ENCODE measurements around the gene FCGR2B.
"Not testable (repeated sequence)": the region's sequence is repeated elsewhere in the genome, so short reads cannot be mapped to it uniquely, and the experiment has no call there.

The FCGR2B gene

DNA sequence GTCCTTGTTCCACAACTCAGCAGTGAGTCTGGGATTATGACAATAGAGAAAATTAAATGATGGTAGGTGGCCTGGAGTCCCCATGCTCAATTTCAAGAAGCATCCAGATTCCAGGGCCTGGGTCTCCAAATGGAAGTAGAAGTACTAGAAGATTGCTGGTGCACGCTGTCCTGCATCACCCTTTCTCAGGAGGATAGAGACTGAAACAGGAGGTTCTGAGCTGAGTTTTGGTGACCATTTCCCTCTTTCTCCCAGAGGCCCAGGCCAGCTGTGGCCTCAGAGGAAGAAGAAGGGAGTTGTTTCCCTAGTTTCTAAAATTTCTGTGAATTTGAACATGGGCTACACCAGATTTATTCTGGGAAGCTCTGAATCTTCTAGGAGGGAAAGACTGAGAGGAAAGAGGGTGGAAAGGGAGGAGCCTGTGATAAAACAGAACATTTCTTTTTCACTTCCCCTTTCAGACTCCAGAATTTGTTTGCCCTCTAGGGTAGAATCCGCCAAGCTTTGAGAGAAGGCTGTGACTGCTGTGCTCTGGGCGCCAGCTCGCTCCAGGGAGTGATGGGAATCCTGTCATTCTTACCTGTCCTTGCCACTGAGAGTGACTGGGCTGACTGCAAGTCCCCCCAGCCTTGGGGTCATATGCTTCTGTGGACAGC is at the start of gene FCGR2B:
Gene FCGR2B (plus strand): TSS at position 460 of the 656 bp plus-strand sequence. CDS start 99 bp downstream, at position 559.
- DNase-seq = not testable (repeated sequence)

DNA sequence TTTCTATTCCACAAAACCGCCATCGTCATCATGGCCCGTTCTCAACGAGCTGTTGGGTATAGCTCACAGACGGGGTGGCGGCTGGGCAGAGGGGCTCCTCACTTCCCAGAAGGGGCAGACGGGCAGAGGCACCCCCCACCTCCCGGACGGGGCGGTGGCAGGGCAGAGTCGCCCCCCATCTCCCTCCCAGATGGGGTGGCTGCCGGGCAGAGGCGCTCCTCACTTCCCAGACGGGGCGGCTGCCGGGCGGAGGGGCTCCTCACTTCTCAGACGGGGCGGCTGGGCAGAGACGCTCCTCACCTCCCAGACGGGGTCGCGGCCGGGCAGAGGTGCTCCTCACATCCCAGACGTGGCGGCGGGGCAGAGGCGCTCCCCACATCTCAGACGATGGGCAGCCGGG is 46.5 kb upstream of the FCGR2B start:
- DNase-seq = not testable (repeated sequence)

DNA sequence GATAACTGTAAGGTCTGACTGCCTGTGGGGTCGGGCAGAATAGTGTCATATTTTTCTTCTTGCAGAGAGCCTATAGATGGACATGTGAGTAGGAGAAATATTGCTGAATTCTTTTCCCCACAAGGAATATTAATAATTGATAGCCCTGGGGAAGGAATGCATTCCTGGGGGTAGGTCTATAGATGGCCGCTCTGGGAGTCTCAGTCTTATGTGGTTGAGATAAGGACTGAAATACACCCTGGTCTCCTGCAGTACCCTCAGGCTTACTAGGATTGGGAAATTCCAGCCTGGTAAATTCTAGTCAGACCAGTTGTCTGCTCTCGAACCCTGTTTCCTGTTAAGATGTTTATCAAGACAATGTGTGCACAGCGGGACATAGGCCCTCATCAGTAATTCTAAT is 44.4 kb upstream of the FCGR2B start:
- DNase-seq = not testable (repeated sequence)

DNA sequence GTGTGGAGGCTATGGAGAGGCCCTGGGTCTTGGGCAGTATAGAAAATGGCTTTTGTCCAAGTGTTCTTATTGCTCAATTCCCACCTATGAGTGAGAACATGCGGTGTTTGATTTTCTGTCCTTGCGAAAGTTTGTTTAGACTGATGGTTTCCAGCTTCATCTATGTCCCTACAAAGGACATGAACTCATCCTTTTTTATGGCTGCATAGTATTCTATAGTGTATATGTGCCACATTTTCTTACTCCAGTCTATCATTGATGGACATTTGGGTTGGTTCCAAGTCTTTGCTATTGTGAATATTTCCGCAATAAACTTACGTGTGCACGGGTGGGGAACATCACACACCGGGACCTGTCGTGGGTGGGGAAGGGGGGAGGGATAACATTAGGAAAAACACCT is 42.5 kb upstream of the FCGR2B start:
- not testable (repeated sequence) for DNase-seq

DNA sequence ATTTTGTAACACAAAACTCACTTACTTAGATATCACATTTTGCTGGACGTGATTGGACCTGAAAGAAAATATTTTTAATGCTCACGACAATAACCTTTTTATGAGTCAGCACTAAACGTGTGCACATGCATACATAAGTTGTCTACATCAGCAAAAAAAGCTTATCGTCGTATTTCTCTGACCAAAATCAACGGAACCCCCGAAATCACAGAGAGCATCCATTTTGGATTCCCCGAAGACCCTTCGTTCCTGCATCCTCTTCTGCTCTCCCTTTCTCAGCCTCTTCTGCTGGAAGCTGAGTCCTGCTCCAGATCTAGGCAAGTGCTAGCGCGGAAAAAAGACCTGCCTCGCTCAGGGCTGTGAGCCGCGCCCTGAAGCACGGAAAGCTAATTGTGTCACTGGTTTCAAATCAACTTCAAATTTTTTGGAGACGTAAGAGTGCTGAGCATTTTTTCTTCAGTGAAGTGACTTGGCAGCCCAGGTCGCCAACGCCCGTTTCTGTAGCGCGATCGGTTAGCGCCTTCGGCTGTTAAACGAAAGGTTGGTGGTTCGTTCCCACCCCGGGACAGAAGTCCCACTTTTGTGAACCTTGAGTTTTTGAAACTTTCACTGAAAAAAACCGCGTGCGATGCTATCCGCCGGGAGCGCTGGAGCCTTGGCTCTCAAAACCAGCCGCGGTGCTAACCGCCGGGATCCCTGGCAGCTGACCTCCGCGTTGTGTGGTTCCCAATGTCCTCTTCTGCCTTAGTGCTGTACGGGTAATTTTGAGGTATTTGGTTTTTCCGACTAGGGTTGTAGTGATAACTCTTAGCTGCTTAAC is 41.6 kb upstream of the FCGR2B start:
- DNase-seq = not testable (repeated sequence)

DNA sequence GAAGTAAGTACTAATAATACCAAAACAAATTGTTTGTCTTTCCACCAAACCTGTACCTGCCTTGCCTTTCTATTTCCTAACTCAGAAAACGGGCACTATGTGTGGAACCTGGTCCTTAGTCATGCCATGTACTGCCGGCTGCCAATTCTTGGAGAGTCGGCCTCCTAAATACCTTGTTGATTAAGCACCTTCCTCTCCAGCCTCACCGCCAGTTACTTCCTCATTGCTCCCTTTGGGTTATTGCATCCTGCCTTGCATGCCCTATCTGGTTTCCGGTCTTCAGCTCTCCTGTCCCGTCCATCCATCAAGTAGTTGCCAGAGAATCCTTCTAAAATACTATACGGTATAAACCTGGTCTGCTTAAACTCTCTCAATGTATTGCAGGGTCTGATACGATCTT is 40.9 kb upstream of the FCGR2B start:
- not testable (repeated sequence) for DNase-seq

DNA sequence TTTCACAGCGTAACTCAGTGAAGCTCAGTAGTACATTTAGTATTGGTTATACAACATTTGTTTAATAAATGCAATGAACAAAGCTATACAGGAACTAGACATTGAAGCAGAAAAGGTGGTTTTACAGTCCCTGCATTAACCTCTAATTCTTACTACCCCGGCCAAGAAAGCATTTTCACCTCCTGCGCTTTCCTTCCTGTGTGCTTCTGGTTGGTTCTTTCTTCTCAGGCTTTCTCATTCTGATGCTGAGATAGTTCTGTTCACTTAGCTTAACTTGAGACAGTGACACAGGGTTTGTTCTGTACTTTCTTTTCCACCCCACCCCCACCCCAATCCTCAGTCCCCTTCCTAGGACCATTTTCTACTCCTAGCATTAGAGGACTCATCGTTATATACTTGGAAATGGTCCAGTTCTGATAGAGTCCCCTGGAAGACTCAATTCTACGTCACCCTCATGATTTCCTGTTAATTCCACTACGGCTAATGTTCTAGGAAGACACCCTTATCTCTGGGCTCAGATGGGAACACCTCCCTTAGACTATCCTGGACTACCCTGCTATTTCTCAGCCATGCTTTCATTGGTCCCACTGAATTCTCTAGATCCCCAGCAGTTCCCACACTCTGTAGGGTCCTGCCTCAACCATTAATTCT is 39.4 kb upstream of the FCGR2B start:
- not testable (repeated sequence) for DNase-seq

DNA sequence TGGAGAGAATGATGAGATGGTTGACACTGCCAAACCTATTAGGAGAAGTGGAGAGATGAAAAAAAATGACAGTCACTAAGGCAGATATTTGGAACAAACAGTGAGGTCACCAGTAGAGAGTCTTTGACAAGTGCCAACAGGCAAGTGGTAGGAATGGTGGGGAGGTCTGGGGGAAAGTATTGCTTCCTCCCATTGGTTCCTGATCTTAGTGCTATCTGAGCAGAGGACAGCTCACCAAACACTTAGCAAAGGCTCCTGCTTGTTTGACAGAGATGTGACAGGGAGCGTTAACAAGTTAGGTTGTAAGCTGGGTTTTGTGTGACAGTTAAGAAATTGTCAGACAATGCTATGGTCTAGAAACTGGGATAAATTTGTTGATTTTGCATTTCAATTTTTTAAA is 38.3 kb upstream of the FCGR2B start:
- DNase-seq = not testable (repeated sequence)

DNA sequence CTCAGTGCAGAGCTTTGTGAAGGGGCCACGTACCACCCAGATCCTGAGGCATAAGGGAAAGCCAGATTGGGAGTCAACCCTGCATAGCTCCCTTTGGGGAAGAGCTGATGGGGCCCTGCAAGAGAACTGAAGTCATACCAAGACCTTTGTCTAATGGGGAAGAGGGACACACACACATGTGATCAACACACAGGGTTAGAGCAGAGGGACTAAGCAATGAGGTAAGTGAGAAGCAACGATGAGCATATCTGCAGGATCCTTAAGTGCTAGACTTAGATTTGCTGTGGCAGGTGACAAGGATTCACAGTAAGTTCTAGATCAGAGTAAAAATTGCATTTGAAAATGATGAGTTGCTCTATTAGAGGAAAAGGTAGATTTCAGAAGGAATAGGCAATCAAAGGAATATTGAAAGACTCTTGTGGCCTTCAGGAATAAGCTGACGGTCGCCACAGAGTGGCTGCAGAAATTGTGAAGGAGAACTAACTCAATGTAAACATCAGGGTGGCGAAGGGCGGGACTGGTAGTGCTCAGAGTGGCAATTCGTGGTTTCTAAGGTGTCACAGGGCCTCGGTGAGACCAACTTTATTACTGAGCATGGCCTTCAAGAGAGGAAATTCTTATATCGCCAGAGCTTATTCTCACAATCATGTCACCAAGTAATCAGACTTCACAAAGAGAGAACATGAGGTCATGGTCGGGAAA is 36.3 kb upstream of the FCGR2B start:
- not testable (repeated sequence) for DNase-seq

DNA sequence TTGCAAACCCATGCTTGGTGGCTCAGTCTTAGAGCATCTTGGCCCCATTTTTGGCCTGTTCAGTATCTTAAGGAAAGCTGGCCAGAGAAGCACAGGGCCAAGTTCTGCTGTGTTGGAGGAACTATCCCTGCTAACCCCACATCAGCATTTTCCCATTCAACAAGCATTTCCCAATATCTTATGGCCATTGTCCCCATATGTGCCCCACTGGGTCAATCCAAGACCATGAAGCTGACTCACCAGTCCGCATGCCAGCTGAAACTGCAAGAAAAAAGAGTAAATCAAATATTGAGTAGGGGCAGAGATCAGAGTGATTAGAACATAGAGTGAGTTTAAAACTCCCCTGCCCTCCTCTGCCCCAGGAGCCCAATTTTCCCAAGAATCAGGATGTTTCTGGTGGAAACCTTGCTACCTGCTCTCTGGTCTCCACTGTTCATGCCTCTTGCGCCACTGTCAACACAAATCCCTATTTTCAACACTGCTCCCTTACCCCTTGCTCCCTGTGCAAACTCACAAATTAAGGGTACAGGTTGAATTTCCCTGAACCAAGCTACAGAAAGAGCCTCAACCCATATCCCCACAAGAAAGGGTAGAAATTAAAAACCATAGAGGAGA is 32.7 kb upstream of the FCGR2B start:
- not testable (repeated sequence) for DNase-seq

DNA sequence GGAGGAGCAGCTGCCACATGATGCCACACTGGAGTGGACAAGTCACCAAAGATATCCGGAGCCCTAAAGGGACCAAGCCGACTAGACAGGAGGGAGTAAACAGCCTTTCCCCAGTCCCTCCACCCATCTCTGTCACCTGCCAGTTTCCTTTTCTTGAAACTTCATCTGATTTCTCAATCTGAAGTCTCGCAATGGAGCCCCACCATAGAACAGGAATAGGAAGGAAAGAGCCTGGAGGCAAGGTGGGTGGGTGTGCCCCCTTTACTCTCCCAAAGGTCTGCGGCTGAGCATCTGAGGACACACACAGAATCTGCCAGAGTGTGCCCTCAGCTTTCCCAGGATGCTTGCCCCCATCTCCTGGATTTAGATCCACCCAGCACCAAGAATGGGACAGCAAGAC is 31.9 kb upstream of the FCGR2B start, which contains the start of gene FCGR3B:
Gene FCGR3B (minus strand): TSS at position 101 of the 400 bp plus-strand sequence. CDS start 82 bp downstream, at position 19.
- no peak for DNase-seq

DNA sequence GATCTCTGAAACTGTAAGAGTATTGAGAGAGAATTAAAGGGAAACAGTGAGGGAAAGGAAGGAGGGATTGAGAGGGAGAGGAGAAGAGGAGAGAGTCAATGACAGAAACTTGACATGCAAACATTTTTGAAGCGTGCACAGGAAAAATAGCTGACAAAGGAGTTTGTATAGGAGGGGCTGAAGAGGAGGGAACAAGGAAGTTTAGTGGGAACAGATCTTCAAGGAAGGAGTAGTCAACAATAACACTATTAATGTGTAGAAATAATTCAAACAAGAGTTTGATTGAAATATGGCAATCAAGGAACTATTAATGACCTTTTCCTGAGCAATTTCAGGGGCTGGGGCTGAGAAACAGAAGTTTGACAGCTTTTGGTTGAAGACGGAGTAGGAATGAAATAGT is 27.9 kb upstream of the FCGR2B start:
- not testable (repeated sequence) for DNase-seq

DNA sequence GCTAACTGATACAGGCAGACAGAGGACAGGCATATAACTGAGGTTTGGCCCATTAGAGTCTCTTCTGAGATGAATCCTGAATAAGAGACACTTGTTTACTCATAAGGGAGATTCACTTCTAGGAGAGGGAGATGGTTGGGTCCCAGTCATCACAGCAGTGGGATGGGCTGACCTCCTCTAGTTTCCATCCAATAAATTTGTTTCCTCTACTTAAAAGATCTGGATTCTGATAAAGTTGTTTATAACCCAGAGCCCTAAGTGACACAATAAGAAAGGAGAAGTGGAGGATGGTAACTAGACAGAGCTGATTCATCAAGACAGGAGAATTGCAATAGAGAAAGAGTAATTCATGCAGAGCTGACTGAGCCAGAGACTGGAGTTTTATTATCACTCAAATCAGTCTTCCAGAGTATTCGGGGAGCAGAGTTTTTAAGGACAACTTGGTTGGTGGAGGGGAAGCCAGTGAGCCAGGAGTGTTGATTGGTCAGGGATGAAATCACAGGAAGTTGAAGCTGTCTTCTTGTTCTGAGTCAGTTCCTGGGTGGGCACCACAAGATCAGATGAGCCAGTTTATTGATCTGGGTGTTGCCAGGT is 26.7 kb upstream of the FCGR2B start:
- not testable (repeated sequence) for DNase-seq

DNA sequence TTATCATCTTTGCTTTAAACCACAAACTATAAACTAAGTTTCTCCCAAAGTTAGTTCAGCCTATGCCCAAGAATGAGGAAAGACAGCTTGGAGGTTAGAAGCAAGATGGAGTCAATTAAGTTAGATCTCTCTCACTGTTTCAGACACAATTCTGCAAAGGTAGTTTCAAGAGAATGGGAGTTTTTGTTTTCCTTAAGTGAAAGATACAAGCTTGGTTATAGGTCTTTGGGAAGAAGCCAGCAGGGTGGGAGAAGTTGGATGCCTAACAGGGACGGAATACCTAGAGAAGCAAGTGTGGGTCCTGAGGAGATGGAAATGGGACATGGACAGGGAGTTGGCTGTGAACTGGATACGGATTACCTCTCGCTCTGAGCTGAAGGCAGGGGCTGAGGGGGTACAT is 26.0 kb upstream of the FCGR2B start:
- not testable (repeated sequence) for DNase-seq

DNA sequence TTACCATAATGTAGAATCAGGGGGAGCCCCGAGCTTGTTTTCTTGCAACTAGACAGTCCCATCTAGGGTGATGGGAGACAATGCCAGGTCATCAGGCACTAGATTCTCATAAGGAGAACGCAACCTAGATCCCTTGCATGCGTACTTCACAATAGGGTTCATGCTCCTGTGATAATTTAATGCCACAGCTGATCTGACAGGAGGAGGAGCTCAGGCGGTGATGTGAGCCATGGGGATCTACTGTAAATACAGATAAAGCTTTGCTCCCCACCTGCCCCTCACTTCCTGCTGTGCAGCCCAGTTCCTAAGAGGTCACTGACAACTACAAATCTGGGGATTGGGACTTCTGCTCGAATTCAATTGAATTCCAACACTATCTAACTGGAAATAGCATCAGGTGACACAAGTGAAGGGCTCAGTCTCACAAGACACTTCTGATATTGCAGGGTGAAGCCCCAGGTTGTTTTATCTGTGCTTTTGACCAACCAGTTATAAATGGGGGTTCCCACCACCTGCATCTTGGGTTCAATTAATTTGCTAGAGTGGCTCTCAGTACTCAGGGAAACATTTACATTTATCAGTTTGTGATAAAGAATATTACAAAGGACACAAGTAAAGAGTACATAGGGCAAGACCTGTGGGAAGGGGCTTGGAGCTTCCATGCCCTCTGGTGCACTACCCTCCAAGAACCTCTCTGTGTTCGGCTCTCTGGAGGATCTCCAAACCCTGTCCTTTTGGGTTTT is 24.5 kb upstream of the FCGR2B start:
- DNase-seq = not testable (repeated sequence)

DNA sequence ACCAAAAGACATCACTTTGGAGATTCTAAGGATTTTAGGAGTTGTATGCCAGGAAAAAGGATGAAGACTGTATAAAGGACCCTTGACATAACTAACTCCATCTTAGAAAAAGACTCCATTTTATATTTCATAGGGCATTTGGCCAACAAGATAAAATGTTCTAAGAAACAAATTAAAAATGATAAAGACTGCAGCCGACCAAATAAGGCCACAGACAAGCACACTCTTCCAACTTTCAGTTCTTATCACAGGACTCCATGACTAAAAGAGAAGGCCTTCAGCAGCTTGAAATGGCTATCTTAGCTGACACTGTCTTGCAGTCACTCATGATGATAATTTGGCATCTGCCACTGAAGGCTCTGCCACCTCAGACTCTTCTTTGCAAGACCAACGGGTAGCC is 23.7 kb upstream of the FCGR2B start:
- DNase-seq = not testable (repeated sequence)

DNA sequence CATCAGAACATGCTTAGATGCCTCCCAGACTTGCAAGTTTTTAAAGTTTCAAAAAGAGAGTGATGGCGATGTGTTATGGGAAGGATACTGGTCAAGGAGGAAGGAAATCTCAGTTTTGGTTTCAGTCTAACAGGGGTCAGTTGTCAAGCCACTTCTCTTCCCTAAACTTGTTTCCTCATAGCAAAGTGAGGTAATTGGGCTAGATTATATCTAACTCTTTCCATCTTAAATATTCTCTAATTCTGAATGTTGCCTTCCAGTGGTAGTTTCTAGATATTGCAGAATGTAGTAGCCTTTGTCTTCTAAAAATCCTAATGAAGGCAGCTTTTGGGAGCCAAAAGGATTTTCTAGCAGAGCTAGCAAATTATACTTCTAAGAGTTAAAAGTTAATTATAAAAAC is 20.2 kb upstream of the FCGR2B start:
- DNase-seq = not testable (repeated sequence)

DNA sequence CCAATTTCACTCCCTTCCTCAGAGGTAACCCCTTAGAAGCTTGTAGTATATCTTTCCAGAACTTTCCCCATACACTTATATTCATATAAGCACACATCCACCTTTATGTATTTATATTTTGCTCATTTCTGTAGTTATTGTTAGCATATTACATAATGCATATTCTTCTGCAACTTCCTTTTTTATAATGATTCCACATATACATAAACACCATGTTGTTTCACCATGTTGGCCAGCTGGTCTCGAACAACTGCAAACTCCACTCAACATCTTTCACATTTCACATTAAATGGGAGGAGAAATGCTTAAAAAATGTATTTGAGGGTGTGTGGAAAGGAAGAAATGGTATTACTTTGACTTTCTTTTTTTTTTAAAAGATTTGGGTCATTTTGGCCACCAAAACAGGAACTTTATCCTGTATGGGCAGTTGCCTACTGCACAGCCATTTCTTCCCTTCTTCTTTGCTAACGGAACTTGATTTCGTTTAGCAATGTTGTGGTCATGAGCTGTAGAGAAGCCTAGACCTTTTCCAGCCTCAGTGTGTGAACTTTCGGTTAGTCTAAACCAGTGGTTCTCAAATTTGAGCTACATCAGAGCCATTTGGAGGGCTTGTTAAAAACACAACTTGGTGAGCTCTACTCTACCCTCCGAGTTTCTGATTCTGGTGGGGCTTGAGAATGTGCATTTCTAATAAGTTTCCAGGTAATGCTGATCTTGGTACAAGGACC is 19.3 kb upstream of the FCGR2B start:
- DNase-seq = not testable (repeated sequence)

DNA sequence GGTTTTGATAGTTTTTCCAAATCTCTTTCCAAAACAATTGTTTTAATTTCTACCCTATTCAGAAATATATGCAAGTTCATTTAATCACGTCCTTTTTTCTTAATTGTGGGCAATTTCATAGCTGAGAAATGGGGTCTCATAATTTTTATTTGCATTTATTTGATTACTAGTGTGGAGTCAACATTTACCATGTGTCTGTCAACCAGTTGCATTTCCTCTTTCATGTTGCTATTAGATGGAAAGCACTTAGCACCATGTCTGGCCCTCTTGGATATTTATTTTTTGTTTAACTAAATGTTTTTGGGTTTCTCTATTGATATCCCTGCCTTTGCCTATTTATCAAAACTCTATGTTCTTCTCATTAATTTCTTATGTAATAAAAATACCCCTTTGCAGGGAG is 18.1 kb upstream of the FCGR2B start:
- DNase-seq = not testable (repeated sequence)

Data from NCI-H345 (cell line).